ENCODE measurements around the gene TCF7L2.

DNA sequence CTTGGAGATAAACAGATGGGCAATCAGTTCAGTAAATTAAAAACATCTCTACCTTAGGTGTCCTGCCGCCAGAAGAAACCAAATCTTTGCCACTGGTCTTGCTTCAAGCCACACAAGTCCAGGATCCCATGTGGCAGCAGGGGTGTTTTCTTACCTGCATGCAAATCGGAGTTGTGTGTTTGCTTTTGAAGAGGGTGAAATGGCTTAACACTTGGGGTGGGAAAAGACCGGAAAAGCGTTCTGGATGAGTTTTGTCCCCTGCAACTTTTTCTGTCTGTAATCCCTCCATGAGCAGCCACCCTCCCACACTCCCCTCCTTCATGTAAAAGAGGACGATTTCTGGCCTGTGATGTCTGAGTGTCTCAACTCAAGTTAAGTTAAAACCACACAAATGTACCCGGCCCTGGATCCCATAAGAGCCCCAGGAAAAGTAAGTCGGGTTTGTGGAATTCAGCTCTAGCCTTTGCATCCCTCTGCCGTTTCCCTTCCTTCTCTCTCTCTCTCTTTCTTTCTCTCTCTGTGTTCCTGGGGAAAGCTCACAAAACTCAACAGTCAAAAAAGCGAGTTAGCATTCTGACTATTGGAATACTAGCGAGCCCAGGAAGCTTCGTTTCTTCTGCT is 178.5 kb downstream of the TCF7L2 start:
- TF ChIP-seq CTCF (IDR thresholded peaks at IDR 0.05; ENCODE audit: low read depth, low read length, poor library complexity, severe bottlenecking) (no peak), EZH2phosphoT487 (IDR thresholded peaks at IDR 0.05; ENCODE audit: borderline replicate concordance, low read length) (no peak)

Measured in DOHH2 (cell line).